Activated CD8-positive, alpha-beta T cell treated with anti-CD3 and anti-CD28 coated beads for 36 hours (primary cell): ENCODE data around the gene MRPL1. TPM values are rescaled to one million over a fixed set of nuclear protein-coding genes. Genes with fewer than 3 reads are reported as not detected.
A peak's percentile ranks its signal among the peaks of the same experiment; 100 is the strongest.
"Not testable (repeated sequence)": the region's sequence is repeated elsewhere in the genome, so short reads cannot be mapped to it uniquely, and the experiment has no call there.

Experiments used
- ATAC-seq: fragments of 200-7000 bp; cut with Tn5 transposase; one replicate; pipeline ENCODE4 v1.10.0; 2021; ENCODE audit warnings: mild to moderate bottlenecking, moderate library complexity
- CTCF ChIA-PET: fragments of 350-600 bp; sonication (Branson Sonifier 250); formaldehyde crosslinking; loops from one replicate; lab custom pipeline; 2021; ENCODE audit warnings: antibody characterized with exemption; lab: Charles Lee
- POLR2A ChIA-PET: fragments of 350-600 bp; sonication (Branson Sonifier 250); formaldehyde crosslinking; loops from one replicate; lab custom pipeline; 2021; ENCODE audit warnings: antibody characterized with exemption; lab: Charles Lee
- DNase-seq: peaks from one replicate; pipeline ENCODE4 v3.0.0-alpha.2; 2020
- H3K27ac Mint-ChIP-seq: one replicate; pipeline ENCODE4 v1.8.0; 2021; ENCODE audit warnings: mild to moderate bottlenecking, mixed read lengths
- H3K27me3 Mint-ChIP-seq: one replicate; pipeline ENCODE4 v1.8.0; 2021; ENCODE audit warnings: mixed read lengths
- H3K36me3 Mint-ChIP-seq: one replicate; pipeline ENCODE4 v1.8.0; 2021; ENCODE audit warnings: low read depth, mixed read lengths
- H3K4me1 Mint-ChIP-seq: one replicate; pipeline ENCODE4 v1.8.0; 2021; ENCODE audit warnings: low read depth, mixed read lengths
- H3K4me3 Mint-ChIP-seq: one replicate; pipeline ENCODE4 v1.8.0; 2021; ENCODE audit warnings: mild to moderate bottlenecking, moderate library complexity, mixed read lengths
- H3K9me3 Mint-ChIP-seq: one replicate; pipeline ENCODE4 v1.8.0; 2021; ENCODE audit warnings: mixed read lengths
- CTCF ChIP-seq: fragments of 200-600 bp; IDR thresholded peaks from one replicate; pipeline ENCODE4 v1.8.0; 2022; ENCODE audit warnings: antibody characterized with exemption, mild to moderate bottlenecking
- intact Hi-C: fragments of 100-400 bp; cut with micrococcal nuclease; formaldehyde crosslinking; loops from one replicate; pipeline ENCODE4 v1.10.0; 2022
- total RNA-seq, 2 experiments: library from RNA; stranded (reverse); gene quantifications; one replicate each; pipeline ENCODE4 v1.2.3, GENCODE V29; 2021

The MRPL1 gene
- total RNA-seq, 2 experiments from 2014 or later, result 55.7 to 62.4 TPM

- Mint-ChIP-seq H3K36me3 (no peaks in the 10 kb centered on the region), H3K27me3 (no peaks in the 10 kb centered on the region), H3K9me3 (no peaks in the 10 kb centered on the region), H3K27ac (peak overlapping the region; percentile 95), H3K4me1 (peaks cover 65% of the 10 kb centered on the region), H3K4me3 (peak overlapping the region; percentile 64)
- DNase-seq (peak; percentile 61), ATAC-seq (peak; percentile 74)
- ChIA-PET POLR2A (interaction anchor here (0.6 to 4.1 kb wide), 6 partner anchors 9 to 1118 kb away, joined by 3 to 49 read pairs (median 4); no protein-coding TSS in a partner anchor), CTCF (interaction anchor here (2.3 kb wide), 1 partner anchor 34 kb away, joined by 12 read pairs; no protein-coding TSS in a partner anchor)
- intact Hi-C loops, result loop anchor here (10.0 kb wide), 1 partner anchor 270 kb away; no protein-coding TSS in a partner anchor
- no peak for TF ChIP-seq CTCF
Observed at GRCh38 chr4:77854431-77855111, 8.1 kb upstream of the MRPL1 start.

- H3K4me3 Mint-ChIP-seq, result peak overlapping the region; percentile 72
- H3K9me3 Mint-ChIP-seq, result no peaks in the 10 kb centered on the region
- TF ChIP-seq CTCF, result no peak
- ATAC-seq (no peak), DNase-seq (no peak)
- CTCF ChIA-PET, result interaction anchor here (0.8 to 2.3 kb wide), 4 partner anchors 36 to 95 kb away, joined by 3 to 12 read pairs (median 4); no protein-coding TSS in a partner anchor
- intact Hi-C loops, result loop anchor here (10.0 kb wide), 1 partner anchor 271 kb away; no protein-coding TSS in a partner anchor
- H3K27me3 Mint-ChIP-seq, result no peaks in the 10 kb centered on the region
- no peaks in the 10 kb centered on the region for H3K36me3 Mint-ChIP-seq
- H3K4me1 Mint-ChIP-seq, result peaks cover 74% of the 10 kb centered on the region
- H3K27ac Mint-ChIP-seq, result peak overlapping the region; percentile 97
- POLR2A ChIA-PET, result interaction anchor here (2.3 to 4.1 kb wide), 2 partner anchors 35 to 38 kb away, joined by 10 to 49 read pairs; no protein-coding TSS in a partner anchor
Observed at GRCh38 chr4:77856152-77856551, 6.5 kb upstream of the MRPL1 start.

- H3K9me3 Mint-ChIP-seq, result no peaks in the 10 kb centered on the region
- no peak for ATAC-seq
- ChIA-PET POLR2A (interaction anchor here (1.2 to 5.8 kb wide), 5 partner anchors 10 to 74 kb away, joined by 3 to 192 read pairs (median 4); partner anchors contain the start of gene CNOT6L), CTCF (interaction anchor here (0.6 to 2.5 kb wide), 3 partner anchors 41 to 131 kb away, joined by 3 to 10 read pairs (median 3); partner anchors contain the start of gene CNOT6L)
- no peak for TF ChIP-seq CTCF
- no peak for DNase-seq
- peaks cover 13% of the 10 kb centered on the region for H3K36me3 Mint-ChIP-seq
- no peak overlapping the region for H3K4me3 Mint-ChIP-seq
- peaks cover 58% of the 10 kb centered on the region for H3K4me1 Mint-ChIP-seq
- peak overlapping the region; percentile 97 for H3K27ac Mint-ChIP-seq
- H3K27me3 Mint-ChIP-seq, result peaks cover 3% of the 10 kb centered on the region
- intact Hi-C loops, result loop anchor here (10.0 kb wide), 1 partner anchor 274 kb away; no protein-coding TSS in a partner anchor
Observed at GRCh38 chr4:77859256-77859655, 3.4 kb upstream of the MRPL1 start.

GRCh38 chr4:77861495-77861894, 1.1 kb upstream of the MRPL1 start:
- DNase-seq, result no peak
- H3K27ac Mint-ChIP-seq, result peak overlapping the region; percentile 100
- intact Hi-C loops, result loop anchor here (2.0 kb wide), 1 partner anchor 41 kb away; no protein-coding TSS in a partner anchor
- H3K36me3 Mint-ChIP-seq, result peaks cover 30% of the 10 kb centered on the region
- no peak for TF ChIP-seq CTCF
- CTCF ChIA-PET, result interaction anchor here (0.9 to 2.7 kb wide), 11 partner anchors 8 to 268 kb away, joined by 3 to 17 read pairs (median 5); partner anchors contain the start of gene CNOT6L
- peaks cover 3% of the 10 kb centered on the region for H3K27me3 Mint-ChIP-seq
- H3K9me3 Mint-ChIP-seq, result no peaks in the 10 kb centered on the region
- peaks cover 59% of the 10 kb centered on the region for H3K4me1 Mint-ChIP-seq
- peak overlapping the region; percentile 99 for H3K4me3 Mint-ChIP-seq
- ATAC-seq, result peak; percentile 55
- POLR2A ChIA-PET, result interaction anchor here (0.8 to 5.8 kb wide), 14 partner anchors 8 to 137 kb away, joined by 3 to 192 read pairs (median 4); partner anchors contain the start of gene CNOT6L

GRCh38 chr4:77863341-77863740, 711 bp downstream of the MRPL1 start:
- DNase-seq, H3K27me3 Mint-ChIP-seq, H3K9me3 Mint-ChIP-seq, ATAC-seq, intact Hi-C loops: not testable (repeated sequence)
- POLR2A ChIA-PET, result interaction anchor here (2.0 to 5.8 kb wide), 2 partner anchors 44 to 50 kb away, joined by 7 to 192 read pairs; partner anchors contain the start of gene CNOT6L
- Mint-ChIP-seq H3K27ac (peak overlapping the region; percentile 100), H3K36me3 (peaks cover 37% of the 10 kb centered on the region), H3K4me3 (peak overlapping the region; percentile 99), H3K4me1 (peaks cover 49% of the 10 kb centered on the region)
- CTCF ChIA-PET, result interaction anchor here (0.9 to 1.5 kb wide), 2 partner anchors 18 to 135 kb away, joined by 3 to 4 read pairs; no protein-coding TSS in a partner anchor
